LNCaP clone FGC (cell line): ENCODE results near the gene GALNT18.

Experiments
- DNase-seq: peaks from one replicate; pipeline ENCODE4 v3.0.0-alpha.2; 2011; ENCODE audit warnings: low read depth
- H3K4me3 ChIP-seq: 2 replicates; pipeline ENCODE4 v1.5.1; 2011; ENCODE audit warnings: mild to moderate bottlenecking, low read depth, low read length, control low read depth
- CTCF ChIP-seq: IDR thresholded peaks from 2 replicates; pipeline ENCODE4 v1.5.1; 2012; ENCODE audit warnings: mild to moderate bottlenecking; ENCODE audit not compliant: control insufficient read depth, insufficient read depth; ENCODE audit errors: extremely low read depth

The GALNT18 gene

GRCh38 chr11:11322101-11322500 is 299.7 kb downstream of the GALNT18 start:
- DNase-seq: no peak
- TF ChIP-seq CTCF: no peak
- no peak overlapping the region for H3K4me3 ChIP-seq

GRCh38 chr11:11320825-11321224 is 301.0 kb downstream of the GALNT18 start:
- no peak overlapping the region for H3K4me3 ChIP-seq
- DNase-seq: no peak
- no peak for TF ChIP-seq CTCF

GRCh38 chr11:11318961-11319360 is 302.8 kb downstream of the GALNT18 start:
- TF ChIP-seq CTCF: no peak

GRCh38 chr11:11318461-11318860 is 303.3 kb downstream of the GALNT18 start:
- DNase-seq: no peak
- no peak overlapping the region for H3K4me3 ChIP-seq
- no peak for TF ChIP-seq CTCF

More at GRCh38 chr11:11318961-11319360, 302.8 kb downstream of the GALNT18 start:
- DNase-seq: no peak
- no peak overlapping the region for H3K4me3 ChIP-seq

GRCh38 chr11:11316651-11317230 is 305.1 kb downstream of the GALNT18 start:
- DNase-seq: no peak
- TF ChIP-seq CTCF: no peak
- no peak overlapping the region for H3K4me3 ChIP-seq

GRCh38 chr11:11313902-11314692 is 307.7 kb downstream of the GALNT18 start:
- no peak overlapping the region for H3K4me3 ChIP-seq
- no peak for TF ChIP-seq CTCF
- DNase-seq: no peak
